GM19397 (cell line): ENCODE measurements around the gene ENHO.
"Not testable (repeated sequence)": the region's sequence is repeated elsewhere in the genome, so short reads cannot be mapped to it uniquely, and the experiment has no call there.

Experiments used
- ATAC-seq: cut with Tn5 transposase; IDR thresholded peaks from one replicate; pipeline ENCODE4 v1.9.1; 2021; ENCODE audit warnings: mild to moderate bottlenecking, moderate library complexity; ENCODE audit not compliant: unreplicated experiment

Gene ENHO

GRCh38 chr9:34482746-34483145, 40.0 kb downstream of the ENHO start:
- ATAC-seq = not testable (repeated sequence)

- ATAC-seq = not testable (repeated sequence)
Measured at GRCh38 chr9:34481620-34482019, 41.2 kb downstream of the ENHO start.

GRCh38 chr9:34479431-34479866, 43.3 kb downstream of the ENHO start:
- ATAC-seq = no peak

GRCh38 chr9:34477541-34477940, 45.2 kb downstream of the ENHO start:
- no peak for ATAC-seq

- ATAC-seq = no peak
Measured at GRCh38 chr9:34475097-34475496, 47.7 kb downstream of the ENHO start.
